SK-N-SH (cell line): ENCODE data around the gene AGPAT3.

ENCODE experiments used
- CTCF ChIP-seq: fragments of 200-600 bp; sonication (generic); IDR thresholded peaks from 2 replicates; pipeline ENCODE4 v1.6.1; 2017; ENCODE audit warnings: antibody characterized with exemption, mild to moderate bottlenecking, moderate library complexity
- EP300 ChIP-seq, 2 experiments: IDR thresholded peaks; 2 replicates each; pipeline versions ENCODE4 v1.4.0 to v1.6.1; 2012; ENCODE audit warnings: borderline replicate concordance in 1 of 2, low read depth in 1 of 2, low read length in 1 of 2
- EZH2phosphoT487 ChIP-seq: fragments of 200-600 bp; sonication (generic); IDR thresholded peaks from 2 replicates; pipeline ENCODE4 v1.6.1; 2017; ENCODE audit warnings: low read depth, mixed run types, mild to moderate bottlenecking, antibody characterized with exemption, moderate library complexity, borderline replicate concordance
- JUND ChIP-seq: IDR thresholded peaks from 2 replicates; pipeline ENCODE4 v1.4.0; 2012
- NFIC ChIP-seq: IDR thresholded peaks from 2 replicates; pipeline ENCODE4 v1.4.0; 2012; ENCODE audit warnings: borderline replicate concordance
- POLR2AphosphoS5 ChIP-seq: IDR thresholded peaks from 2 replicates; pipeline ENCODE4 v1.6.1; 2012; ENCODE audit warnings: low read depth, low read length
- RAD21 ChIP-seq: IDR thresholded peaks from 2 replicates; pipeline ENCODE4 v1.6.1; 2012; ENCODE audit warnings: mild to moderate bottlenecking, low read length
- REST ChIP-seq: IDR thresholded peaks from 2 replicates; pipeline ENCODE4 v1.6.1; 2012; ENCODE audit warnings: mild to moderate bottlenecking, low read depth, low read length, moderate library complexity
- SIN3A ChIP-seq: IDR thresholded peaks from 2 replicates; pipeline ENCODE4 v1.6.1; 2012; ENCODE audit warnings: low read depth, mild to moderate bottlenecking, low read length, moderate library complexity, borderline replicate concordance
- TAF1 ChIP-seq: IDR thresholded peaks from 2 replicates; pipeline ENCODE4 v1.6.1; 2012; ENCODE audit warnings: low read depth, mild to moderate bottlenecking, low read length, moderate library complexity, borderline replicate concordance

DNA sequence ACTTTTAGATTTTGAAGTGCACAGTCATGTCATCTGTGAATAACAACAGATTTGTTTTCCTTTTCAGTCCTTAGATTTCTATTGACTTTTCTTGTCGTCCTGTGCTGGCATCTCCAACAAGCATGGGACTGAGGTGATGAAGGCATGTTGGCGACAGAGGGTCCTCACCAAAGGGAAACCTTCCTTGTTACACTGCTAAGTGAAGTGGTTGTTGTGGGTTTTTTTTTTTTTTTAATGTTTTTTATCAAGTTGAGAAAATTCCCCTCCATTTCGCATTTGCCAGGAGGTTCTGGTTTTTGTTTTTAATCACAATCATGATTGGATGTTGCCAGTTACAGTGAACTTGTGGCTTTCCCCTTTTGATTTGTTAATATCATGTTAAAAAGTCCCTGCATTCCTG is 24.0 kb downstream of the AGPAT3 start:
- TF ChIP-seq REST (no peak), CTCF (no peak), POLR2AphosphoS5 (no peak), EZH2phosphoT487 (no peak), SIN3A (no peak), EP300 (IDR thresholded peaks at IDR 0.05; ENCODE audit: borderline replicate concordance in 1 of 2, low read depth in 1 of 2, low read length in 1 of 2) (no peak), RAD21 (no peak), TAF1 (no peak), NFIC (no peak), JUND (no peak)
